HEK293 (cell line): Measurements from ENCODE around the gene PIEZO1.

Experiments
- CTCF ChIA-PET: fragments of 350-600 bp; formaldehyde crosslinking; extraction: SDS; loops from one replicate; lab custom pipeline; 2021; ENCODE audit warnings: antibody characterized with exemption; lab: Yijun Ruan, JAX
- POLR2A ChIA-PET: fragments of 300-600 bp; formaldehyde crosslinking; extraction: SDS; loops from one replicate; lab custom pipeline; 2020; ENCODE audit warnings: antibody characterized with exemption, inconsistent platforms; lab: Yijun Ruan, JAX
- H3K27ac ChIP-seq: fragments of 200-500 bp; sonication (Bioruptor generic); 2 replicates; pipeline ENCODE4 v1.5.1; 2014; ENCODE audit warnings: low read depth, low read length, control low read depth, inconsistent platforms; ENCODE audit errors: extremely low read depth
- H3K36me3 ChIP-seq, 2 experiments: fragments of 200-500 bp in 1 of 2; sonication (Bioruptor generic) in 1 of 2; 1 replicate in 1 of 2; 2 replicates in 1 of 2; pipeline ENCODE4 v1.5.1; 2014 to 2017; ENCODE audit warnings: inconsistent platforms in 2 of 2, low read length in 2 of 2; ENCODE audit not compliant: control insufficient read depth in 2 of 2, insufficient read depth in 1 of 2
- H3K4me1 ChIP-seq: fragments of 200-500 bp; sonication (Bioruptor generic); 2 replicates; pipeline ENCODE4 v1.5.1; 2014; ENCODE audit warnings: mild to moderate bottlenecking, low read length, inconsistent platforms; ENCODE audit not compliant: control insufficient read depth, insufficient read depth
- H3K4me3 ChIP-seq: 2 replicates; pipeline ENCODE4 v1.5.1; 2011; ENCODE audit warnings: low read depth, mild to moderate bottlenecking, control low read depth, low read length, moderate library complexity
- H3K9me3 ChIP-seq: fragments of 200-500 bp; sonication (Bioruptor generic); 2 replicates; pipeline ENCODE4 v1.5.1; 2014; ENCODE audit warnings: low read depth, low read length, inconsistent platforms; ENCODE audit not compliant: control insufficient read depth, insufficient read depth
- BCL11B ChIP-seq: fragments of 450-650 bp; formaldehyde crosslinking; IDR thresholded peaks from 2 replicates; pipeline ENCODE4 v1.5.1; 2016; ENCODE audit warnings: low read depth, missing biosample characterization, missing genetic modification characterization
- GLIS2 ChIP-seq: fragments of 450-650 bp; formaldehyde crosslinking; IDR thresholded peaks from 2 replicates; pipeline ENCODE4 v1.5.1; 2016; ENCODE audit warnings: missing biosample characterization, missing genetic modification characterization
- KLF7 ChIP-seq: fragments of 450-650 bp; formaldehyde crosslinking; IDR thresholded peaks from 2 replicates; pipeline ENCODE4 v1.5.1; 2016; ENCODE audit warnings: missing biosample characterization, missing genetic modification characterization, borderline replicate concordance
- OVOL3 ChIP-seq: fragments of 450-650 bp; formaldehyde crosslinking; IDR thresholded peaks from 2 replicates; pipeline ENCODE4 v1.5.1; 2016; ENCODE audit warnings: missing biosample characterization, missing genetic modification characterization
- PRDM1 ChIP-seq: fragments of 450-650 bp; formaldehyde crosslinking; IDR thresholded peaks from 2 replicates; pipeline ENCODE4; 2016; ENCODE audit warnings: missing biosample characterization, missing genetic modification characterization
- SCRT1 ChIP-seq: fragments of 450-650 bp; formaldehyde crosslinking; IDR thresholded peaks from 2 replicates; pipeline ENCODE4 v1.5.1; 2016; ENCODE audit warnings: missing biosample characterization, missing genetic modification characterization, borderline replicate concordance
- SP2 ChIP-seq: fragments of 450-650 bp; formaldehyde crosslinking; IDR thresholded peaks from 2 replicates; pipeline ENCODE4 v1.5.1; 2016; ENCODE audit warnings: missing biosample characterization, missing genetic modification characterization
- SP3 ChIP-seq: fragments of 450-650 bp; formaldehyde crosslinking; IDR thresholded peaks from 2 replicates; pipeline ENCODE4 v1.5.1; 2016; ENCODE audit warnings: missing biosample characterization, missing genetic modification characterization
- YY1 ChIP-seq: fragments of 450-650 bp; formaldehyde crosslinking; IDR thresholded peaks from 2 replicates; pipeline ENCODE4 v1.5.1; 2018; ENCODE audit warnings: missing biosample characterization, missing genetic modification characterization
- YY2 ChIP-seq: fragments of 450-650 bp; formaldehyde crosslinking; IDR thresholded peaks from 2 replicates; pipeline ENCODE4 v1.5.1; 2016; ENCODE audit warnings: missing biosample characterization, missing genetic modification characterization
- ZBTB17 ChIP-seq: fragments of 450-650 bp; formaldehyde crosslinking; IDR thresholded peaks from 2 replicates; pipeline ENCODE4 v1.5.1; 2016; ENCODE audit warnings: missing biosample characterization, missing genetic modification characterization
- ZBTB20 ChIP-seq: fragments of 450-650 bp; formaldehyde crosslinking; IDR thresholded peaks from 2 replicates; pipeline ENCODE4 v1.5.1; 2016; ENCODE audit warnings: missing biosample characterization, missing genetic modification characterization
- ZBTB48 ChIP-seq: fragments of 450-650 bp; formaldehyde crosslinking; IDR thresholded peaks from 2 replicates; pipeline ENCODE4 v1.5.1; 2016; ENCODE audit warnings: missing biosample characterization, missing genetic modification characterization
- ZFHX2 ChIP-seq: fragments of 450-650 bp; formaldehyde crosslinking; conservative IDR thresholded peaks from 2 replicates; pipeline ENCODE4 v1.5.1; 2016; ENCODE audit warnings: missing biosample characterization, missing genetic modification characterization
- ZNF202 ChIP-seq: fragments of 450-650 bp; formaldehyde crosslinking; IDR thresholded peaks from 2 replicates; pipeline ENCODE4 v1.5.1; 2016; ENCODE audit warnings: missing biosample characterization, missing genetic modification characterization, borderline replicate concordance
- ZNF335 ChIP-seq: fragments of 450-650 bp; formaldehyde crosslinking; conservative IDR thresholded peaks from 2 replicates; pipeline ENCODE4 v1.5.1; 2016; ENCODE audit warnings: missing biosample characterization, missing genetic modification characterization
- ZNF341 ChIP-seq: fragments of 450-650 bp; formaldehyde crosslinking; IDR thresholded peaks from 2 replicates; pipeline ENCODE4; 2016; ENCODE audit warnings: low read depth, missing biosample characterization, missing genetic modification characterization
- ZNF366 ChIP-seq: fragments of 450-650 bp; formaldehyde crosslinking; conservative IDR thresholded peaks from 2 replicates; pipeline ENCODE4 v1.5.1; 2016; ENCODE audit warnings: missing biosample characterization, missing genetic modification characterization
- ZNF37A ChIP-seq: fragments of 450-650 bp; IDR thresholded peaks from 2 replicates; pipeline ENCODE4 v1.5.1; 2018; ENCODE audit warnings: missing biosample characterization, missing genetic modification characterization
- ZNF48 ChIP-seq: fragments of 450-650 bp; formaldehyde crosslinking; IDR thresholded peaks from 2 replicates; pipeline ENCODE4 v1.5.1; 2016; ENCODE audit warnings: missing biosample characterization, missing genetic modification characterization
- ZNF549 ChIP-seq: fragments of 450-650 bp; IDR thresholded peaks from 2 replicates; pipeline ENCODE4 v1.5.1; 2018; ENCODE audit warnings: missing biosample characterization, missing genetic modification characterization, mild to moderate bottlenecking, inconsistent platforms, moderate library complexity
- ZNF629 ChIP-seq: fragments of 450-650 bp; formaldehyde crosslinking; IDR thresholded peaks from 2 replicates; pipeline ENCODE4 v1.5.1; 2017; ENCODE audit warnings: missing biosample characterization, missing genetic modification characterization
- ZSCAN16 ChIP-seq: fragments of 450-650 bp; formaldehyde crosslinking; IDR thresholded peaks from 2 replicates; pipeline ENCODE4 v1.5.1; 2016; ENCODE audit warnings: missing biosample characterization, missing genetic modification characterization
- TF ChIP-seq, protein P1 (sequence below): fragments of 450-650 bp; formaldehyde crosslinking; IDR thresholded peaks from 2 replicates; pipeline ENCODE4 v1.5.1; 2016; ENCODE audit warnings: missing biosample characterization, missing genetic modification characterization
- TF ChIP-seq, protein P2 (sequence below): fragments of 450-650 bp; formaldehyde crosslinking; IDR thresholded peaks from 2 replicates; pipeline ENCODE4 v1.5.1; 2016; ENCODE audit warnings: missing biosample characterization, missing genetic modification characterization
- TF ChIP-seq, protein P3 (sequence below): fragments of 450-650 bp; formaldehyde crosslinking; IDR thresholded peaks from 2 replicates; pipeline ENCODE4 v1.5.1; 2016; ENCODE audit warnings: missing biosample characterization, missing genetic modification characterization
- TF ChIP-seq, protein P4 (sequence below): fragments of 450-650 bp; formaldehyde crosslinking; IDR thresholded peaks from 2 replicates; pipeline ENCODE4 v1.5.1; 2017; ENCODE audit warnings: missing biosample characterization, missing genetic modification characterization

The PIEZO1 gene

DNA sequence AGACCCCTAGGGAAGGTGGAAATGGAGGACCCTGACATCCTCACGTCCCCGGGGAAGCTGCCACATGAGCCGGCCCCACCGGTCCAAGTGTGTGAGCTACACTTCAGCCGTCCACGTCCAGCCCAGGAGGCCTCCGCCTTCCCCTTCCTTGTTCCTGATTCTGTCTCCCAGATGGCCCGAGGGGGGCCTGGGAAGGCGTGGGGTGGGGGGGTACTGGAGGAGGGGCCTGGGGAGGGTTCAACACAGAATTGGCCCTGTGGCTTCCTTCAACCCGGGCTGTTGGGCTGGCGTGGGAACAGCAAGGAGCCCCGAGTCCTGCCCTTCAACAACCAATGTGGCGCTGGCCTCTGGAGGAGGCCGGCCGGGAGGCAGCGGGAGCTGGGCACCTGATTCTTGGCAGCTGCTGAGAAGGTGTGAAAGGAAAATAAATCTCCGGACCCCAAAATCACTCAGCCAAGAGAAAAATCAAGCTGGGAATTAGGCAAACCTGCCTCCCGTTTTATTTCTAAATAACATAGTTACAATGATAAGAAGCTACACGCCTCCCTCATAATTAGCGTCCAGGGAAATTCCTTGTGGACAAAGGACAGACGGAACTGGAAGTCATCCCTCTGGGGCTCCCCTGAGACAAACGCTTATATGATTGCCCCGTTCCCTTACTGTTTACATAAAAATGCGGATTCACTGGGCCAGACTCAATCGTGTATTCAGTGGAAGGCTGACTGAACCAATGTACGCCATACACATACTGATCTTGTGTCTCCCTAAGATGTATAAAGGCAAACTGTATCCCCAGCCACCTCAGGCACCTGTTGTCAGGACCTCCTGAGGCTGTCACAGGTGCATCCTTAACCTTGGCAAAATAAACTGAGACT is 28.5 kb upstream of the PIEZO1 start (continued):
- TF ChIP-seq, protein P1, sequence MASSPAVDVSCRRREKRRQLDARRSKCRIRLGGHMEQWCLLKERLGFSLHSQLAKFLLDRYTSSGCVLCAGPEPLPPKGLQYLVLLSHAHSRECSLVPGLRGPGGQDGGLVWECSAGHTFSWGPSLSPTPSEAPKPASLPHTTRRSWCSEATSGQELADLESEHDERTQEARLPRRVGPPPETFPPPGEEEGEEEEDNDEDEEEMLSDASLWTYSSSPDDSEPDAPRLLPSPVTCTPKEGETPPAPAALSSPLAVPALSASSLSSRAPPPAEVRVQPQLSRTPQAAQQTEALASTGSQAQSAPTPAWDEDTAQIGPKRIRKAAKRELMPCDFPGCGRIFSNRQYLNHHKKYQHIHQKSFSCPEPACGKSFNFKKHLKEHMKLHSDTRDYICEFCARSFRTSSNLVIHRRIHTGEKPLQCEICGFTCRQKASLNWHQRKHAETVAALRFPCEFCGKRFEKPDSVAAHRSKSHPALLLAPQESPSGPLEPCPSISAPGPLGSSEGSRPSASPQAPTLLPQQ (tag by site-specific recombination), result no peak
- TF ChIP-seq ZFHX2 (tag by site-specific recombination), result no peak
- no peak for TF ChIP-seq OVOL3 (tag by site-specific recombination)
- no peak for TF ChIP-seq ZNF629 (tag by site-specific recombination)
- no peak for TF ChIP-seq SCRT1

DNA sequence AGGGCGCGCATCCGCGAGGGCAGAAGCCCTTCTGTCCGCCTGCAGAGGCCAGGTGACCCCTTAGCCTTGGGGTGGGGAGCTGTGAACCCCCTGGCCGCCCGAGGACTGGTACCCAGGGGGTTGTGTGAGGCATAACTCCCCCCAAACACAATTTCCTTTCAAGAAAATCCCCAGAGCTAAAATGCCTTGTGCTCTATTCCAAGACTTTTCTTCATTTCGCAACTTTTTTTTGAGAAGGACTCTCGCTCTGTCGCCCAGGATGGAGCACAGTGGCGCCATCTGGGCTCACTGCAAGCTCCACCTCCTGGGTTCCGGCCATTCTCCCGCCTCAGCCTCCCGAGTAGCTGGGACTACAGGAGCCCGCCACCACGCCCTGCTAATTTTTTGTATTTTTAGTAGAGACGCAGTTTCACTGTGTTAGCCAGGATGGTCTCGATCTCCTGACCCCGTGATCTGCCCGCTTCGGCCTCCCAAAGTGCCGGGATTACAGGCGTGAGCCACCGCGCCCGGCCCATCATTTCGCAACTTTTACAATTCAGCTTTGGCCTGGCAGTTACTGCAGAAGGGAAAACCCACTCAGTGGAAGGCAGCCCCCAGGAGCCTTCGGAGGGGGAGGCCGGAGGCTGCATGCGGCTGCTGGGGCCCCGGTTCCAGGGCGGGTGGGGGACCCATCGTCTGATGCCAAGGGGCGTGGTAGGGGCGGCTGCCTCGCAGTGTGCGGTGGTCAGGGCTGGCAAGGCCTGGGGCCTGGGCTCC is 27.7 kb upstream of the PIEZO1 start:
- peak overlapping the region; percentile 51 for H3K4me3 ChIP-seq
- no peaks in the 10 kb centered on the region for H3K9me3 ChIP-seq
- TF ChIP-seq, protein P2, sequence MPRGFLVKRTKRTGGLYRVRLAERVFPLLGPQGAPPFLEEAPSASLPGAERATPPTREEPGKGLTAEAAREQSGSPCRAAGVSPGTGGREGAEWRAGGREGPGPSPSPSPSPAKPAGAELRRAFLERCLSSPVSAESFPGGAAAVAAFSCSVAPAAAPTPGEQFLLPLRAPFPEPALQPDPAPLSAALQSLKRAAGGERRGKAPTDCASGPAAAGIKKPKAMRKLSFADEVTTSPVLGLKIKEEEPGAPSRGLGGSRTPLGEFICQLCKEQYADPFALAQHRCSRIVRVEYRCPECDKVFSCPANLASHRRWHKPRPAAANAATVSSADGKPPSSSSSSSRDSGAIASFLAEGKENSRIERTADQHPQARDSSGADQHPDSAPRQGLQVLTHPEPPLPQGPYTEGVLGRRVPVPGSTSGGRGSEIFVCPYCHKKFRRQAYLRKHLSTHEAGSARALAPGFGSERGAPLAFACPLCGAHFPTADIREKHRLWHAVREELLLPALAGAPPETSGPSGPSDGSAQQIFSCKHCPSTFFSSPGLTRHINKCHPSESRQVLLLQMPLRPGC (tag by site-specific recombination), result no peak
- TF ChIP-seq ZNF335 (tag by site-specific recombination), result peak; percentile 73
- no peak for TF ChIP-seq ZNF37A
- no peak for TF ChIP-seq ZNF366 (tag by site-specific recombination)
- TF ChIP-seq, protein P3, sequence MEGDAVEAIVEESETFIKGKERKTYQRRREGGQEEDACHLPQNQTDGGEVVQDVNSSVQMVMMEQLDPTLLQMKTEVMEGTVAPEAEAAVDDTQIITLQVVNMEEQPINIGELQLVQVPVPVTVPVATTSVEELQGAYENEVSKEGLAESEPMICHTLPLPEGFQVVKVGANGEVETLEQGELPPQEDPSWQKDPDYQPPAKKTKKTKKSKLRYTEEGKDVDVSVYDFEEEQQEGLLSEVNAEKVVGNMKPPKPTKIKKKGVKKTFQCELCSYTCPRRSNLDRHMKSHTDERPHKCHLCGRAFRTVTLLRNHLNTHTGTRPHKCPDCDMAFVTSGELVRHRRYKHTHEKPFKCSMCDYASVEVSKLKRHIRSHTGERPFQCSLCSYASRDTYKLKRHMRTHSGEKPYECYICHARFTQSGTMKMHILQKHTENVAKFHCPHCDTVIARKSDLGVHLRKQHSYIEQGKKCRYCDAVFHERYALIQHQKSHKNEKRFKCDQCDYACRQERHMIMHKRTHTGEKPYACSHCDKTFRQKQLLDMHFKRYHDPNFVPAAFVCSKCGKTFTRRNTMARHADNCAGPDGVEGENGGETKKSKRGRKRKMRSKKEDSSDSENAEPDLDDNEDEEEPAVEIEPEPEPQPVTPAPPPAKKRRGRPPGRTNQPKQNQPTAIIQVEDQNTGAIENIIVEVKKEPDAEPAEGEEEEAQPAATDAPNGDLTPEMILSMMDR, result peak; percentile 38; the same call in 1 of the 2 replicates
- no peak for TF ChIP-seq SP3 (tag by site-specific recombination)
- TF ChIP-seq GLIS2 (tag by site-specific recombination), result peak; percentile 32; the same call in 1 of the 2 replicates
- TF ChIP-seq ZBTB17 (tag by site-specific recombination), result peak; percentile 50; the same call in 1 of the 2 replicates
- TF ChIP-seq ZBTB48, result peak; percentile 17
- TF ChIP-seq ZNF202 (tag by site-specific recombination), result no peak
- TF ChIP-seq ZNF549 (tag by site-specific recombination), result no peak
- no peak for TF ChIP-seq YY1 (tag by site-specific recombination)
- TF ChIP-seq ZNF48 (tag by site-specific recombination), result no peak
- 0 out of 2 replicates have a peak, but pooled peaks have one; percentile 7 for TF ChIP-seq BCL11B
- TF ChIP-seq ZSCAN16, result no peak
- TF ChIP-seq SP2 (tag by site-specific recombination), result peak; percentile 31
- TF ChIP-seq ZBTB20 (tag by site-specific recombination), result peak; percentile 8; the same call in 1 of the 2 replicates
- peak; percentile 87 for TF ChIP-seq ZNF341 (tag by site-specific recombination)
- TF ChIP-seq, protein P4, sequence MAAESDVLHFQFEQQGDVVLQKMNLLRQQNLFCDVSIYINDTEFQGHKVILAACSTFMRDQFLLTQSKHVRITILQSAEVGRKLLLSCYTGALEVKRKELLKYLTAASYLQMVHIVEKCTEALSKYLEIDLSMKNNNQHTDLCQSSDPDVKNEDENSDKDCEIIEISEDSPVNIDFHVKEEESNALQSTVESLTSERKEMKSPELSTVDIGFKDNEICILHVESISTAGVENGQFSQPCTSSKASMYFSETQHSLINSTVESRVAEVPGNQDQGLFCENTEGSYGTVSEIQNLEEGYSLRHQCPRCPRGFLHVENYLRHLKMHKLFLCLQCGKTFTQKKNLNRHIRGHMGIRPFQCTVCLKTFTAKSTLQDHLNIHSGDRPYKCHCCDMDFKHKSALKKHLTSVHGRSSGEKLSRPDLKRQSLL, result peak; percentile 70; the same call in 1 of the 2 replicates
- TF ChIP-seq YY2 (tag by site-specific recombination), result peak; percentile 36; the same call in 1 of the 2 replicates
- TF ChIP-seq PRDM1 (tag by site-specific recombination), result peak; percentile 9; the same call in 1 of the 2 replicates
- TF ChIP-seq KLF7, result peak; percentile 61; the same call in 1 of the 2 replicates
- POLR2A ChIA-PET, result interaction anchor here (0.5 to 5.2 kb wide), 9 partner anchors 11 to 358 kb away, joined by 3 to 33 read pairs (median 4); partner anchors contain the start of genes GALNS and TRAPPC2L
- H3K27ac ChIP-seq, result peak overlapping the region; percentile 87
- H3K4me1 ChIP-seq, result peaks cover 3% of the 10 kb centered on the region; the same call in 1 of the 2 replicates
- CTCF ChIA-PET, result interaction anchor here (0.8 to 5.1 kb wide), 5 partner anchors 45 to 477 kb away, joined by 3 to 19 read pairs (median 4); no protein-coding TSS in a partner anchor
- peaks cover 0 to 34% of the 10 kb centered on the region in 2 experiments; a peak in 1 of 3 replicates for H3K36me3 ChIP-seq
